Cortex of kidney (tissue), 1 donor: Measurements from ENCODE around the gene ZFP36L2.
"Not testable (repeated sequence)": the region's sequence is repeated elsewhere in the genome, so short reads cannot be mapped to it uniquely, and the experiment has no call there.

Source experiments
- DNase-seq: peaks from one replicate; lab custom pipeline; 2025; lab: John Stamatoyannopoulos, UW

ZFP36L2 gene

GRCh38 chr2:43207553-43208300 lies 18.7 kb downstream of the ZFP36L2 start:
- DNase-seq = no peak

- no peak for DNase-seq
Observed at GRCh38 chr2:43206602-43207001, 19.8 kb downstream of the ZFP36L2 start.

GRCh38 chr2:43203373-43203772 lies 23.0 kb downstream of the ZFP36L2 start:
- DNase-seq = no peak

- no peak for DNase-seq
Observed at GRCh38 chr2:43202289-43202688, 24.1 kb downstream of the ZFP36L2 start.

- DNase-seq = no peak
Observed at GRCh38 chr2:43201497-43201896, 24.9 kb downstream of the ZFP36L2 start.

- DNase-seq = no peak
Observed at GRCh38 chr2:43201016-43201415, 25.4 kb downstream of the ZFP36L2 start.

GRCh38 chr2:43199492-43200488 lies 26.6 kb downstream of the ZFP36L2 start:
- DNase-seq = no peak

GRCh38 chr2:43198263-43198662 lies 28.1 kb downstream of the ZFP36L2 start:
- no peak for DNase-seq

- DNase-seq = no peak
Observed at GRCh38 chr2:43197588-43197896, 28.9 kb downstream of the ZFP36L2 start.

GRCh38 chr2:43196768-43197587 lies 29.4 kb downstream of the ZFP36L2 start:
- no peak for DNase-seq

GRCh38 chr2:43194121-43194869 lies 32.1 kb downstream of the ZFP36L2 start:
- DNase-seq = no peak

- no peak for DNase-seq
Observed at GRCh38 chr2:43193652-43194120, 32.7 kb downstream of the ZFP36L2 start.

GRCh38 chr2:43192744-43193651 lies 33.4 kb downstream of the ZFP36L2 start:
- DNase-seq = no peak

- no peak for DNase-seq
Observed at GRCh38 chr2:43191947-43192516, 34.4 kb downstream of the ZFP36L2 start.

GRCh38 chr2:43190311-43191052 lies 35.9 kb downstream of the ZFP36L2 start:
- DNase-seq = no peak

GRCh38 chr2:43189861-43190260 lies 36.5 kb downstream of the ZFP36L2 start:
- DNase-seq = not testable (repeated sequence)

GRCh38 chr2:43188561-43189386 lies 37.6 kb downstream of the ZFP36L2 start:
- no peak for DNase-seq

- DNase-seq = no peak
Observed at GRCh38 chr2:43186679-43187374, 39.6 kb downstream of the ZFP36L2 start.
